ENCODE measurements around the gene MRNIP.

GRCh38 chr5:179798771-179799643, 59.6 kb downstream of the MRNIP start:
- TF ChIP-seq YY1 (IDR thresholded peaks at IDR 0.05; ENCODE audit: insufficient read depth, insufficient read length) (no peak), SUZ12 (IDR thresholded peaks at IDR 0.05; ENCODE audit: extremely low read depth, insufficient read depth, insufficient read length) (no peak)
